ENCODE data around the gene SLC25A12.

DNA sequence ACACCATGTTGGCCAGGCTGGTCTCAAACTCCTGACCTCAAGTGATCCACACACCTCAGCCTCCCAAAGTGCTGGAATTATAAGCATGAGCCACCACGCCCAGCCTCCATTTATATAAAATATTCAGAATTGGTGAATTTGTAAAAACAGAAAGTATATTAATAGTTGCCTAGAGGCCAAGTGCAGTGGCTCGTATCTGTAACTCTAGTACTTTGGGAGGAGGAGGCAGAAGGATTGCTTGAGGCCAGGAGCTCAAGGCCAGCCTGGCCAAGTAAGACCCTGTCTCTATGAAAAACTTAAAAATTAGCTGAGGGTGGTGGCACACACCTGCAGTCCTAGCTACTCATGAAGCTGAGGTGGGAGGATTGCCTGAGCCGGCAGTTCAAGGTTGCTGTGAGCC, 89.6 kb downstream of the SLC25A12 start:
- TF ChIP-seq EZH2phosphoT487 (IDR thresholded peaks at IDR 0.05; ENCODE audit: insufficient read depth, low read depth) (no peak), EZH2 (IDR thresholded peaks at IDR 0.05; ENCODE audit: insufficient read depth, poor library complexity, severe bottlenecking) (no peak)
